HG02798 (cell line): ENCODE data around the gene MAPK7.
"Not testable (repeated sequence)": the region's sequence is repeated elsewhere in the genome, so short reads cannot be mapped to it uniquely, and the experiment has no call there.

ENCODE experiments used
- ATAC-seq: cut with Tn5 transposase; IDR thresholded peaks from one replicate; pipeline ENCODE4 v1.9.1; 2021; ENCODE audit warnings: mild to moderate bottlenecking; ENCODE audit not compliant: unreplicated experiment, poor library complexity

MAPK7 gene

DNA sequence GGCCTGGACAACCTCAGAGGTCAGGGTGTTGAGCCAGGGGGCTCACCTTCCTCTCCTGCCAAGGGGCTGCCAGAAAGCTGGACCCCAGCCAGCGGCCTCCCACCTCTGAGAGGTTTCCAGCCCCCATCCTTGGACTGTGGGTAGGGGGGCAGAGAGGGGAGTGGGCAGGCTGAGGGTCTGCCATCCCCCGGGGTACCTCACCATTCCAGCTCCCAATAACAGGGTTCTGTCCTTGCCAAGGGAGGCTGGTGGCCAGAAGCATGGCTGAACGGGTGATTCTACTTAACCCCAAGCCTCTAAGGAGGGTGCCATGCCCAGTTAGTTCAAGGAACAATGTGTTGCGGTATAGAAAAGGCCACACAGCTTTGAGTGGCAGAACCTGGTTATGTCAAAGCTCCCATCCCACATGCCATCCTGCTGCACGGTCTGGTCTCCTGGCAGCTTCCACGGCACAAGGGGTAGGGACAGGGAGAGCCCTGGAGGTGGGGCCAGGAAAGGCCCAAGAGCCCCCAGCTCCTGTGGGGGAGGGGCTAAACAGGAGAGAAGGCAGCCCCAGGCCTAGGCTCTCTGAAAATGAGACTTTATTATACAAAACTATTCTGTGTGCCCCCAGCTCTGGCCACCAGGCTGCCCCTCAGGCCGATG, 35.6 kb upstream of the MAPK7 start:
- ATAC-seq: no peak

DNA sequence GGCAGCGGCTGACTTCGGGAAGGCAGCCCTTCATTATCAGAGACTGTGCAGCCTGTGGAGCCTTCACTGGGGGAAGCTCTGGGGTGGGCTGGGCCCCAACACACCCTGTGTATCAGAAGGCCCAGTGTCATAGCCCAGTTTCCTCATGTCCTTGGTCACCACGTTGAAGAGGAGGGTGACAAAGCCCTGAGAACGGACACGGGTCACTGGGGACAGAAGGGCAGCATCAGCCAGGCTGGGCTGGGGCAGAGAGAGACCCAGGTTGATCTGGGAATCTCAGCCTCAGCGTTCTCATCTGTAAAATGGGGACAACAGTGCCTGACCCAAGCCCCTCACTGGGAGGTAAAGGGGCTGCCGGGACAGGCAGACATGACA, 35.1 kb upstream of the MAPK7 start:
- ATAC-seq: no peak

DNA sequence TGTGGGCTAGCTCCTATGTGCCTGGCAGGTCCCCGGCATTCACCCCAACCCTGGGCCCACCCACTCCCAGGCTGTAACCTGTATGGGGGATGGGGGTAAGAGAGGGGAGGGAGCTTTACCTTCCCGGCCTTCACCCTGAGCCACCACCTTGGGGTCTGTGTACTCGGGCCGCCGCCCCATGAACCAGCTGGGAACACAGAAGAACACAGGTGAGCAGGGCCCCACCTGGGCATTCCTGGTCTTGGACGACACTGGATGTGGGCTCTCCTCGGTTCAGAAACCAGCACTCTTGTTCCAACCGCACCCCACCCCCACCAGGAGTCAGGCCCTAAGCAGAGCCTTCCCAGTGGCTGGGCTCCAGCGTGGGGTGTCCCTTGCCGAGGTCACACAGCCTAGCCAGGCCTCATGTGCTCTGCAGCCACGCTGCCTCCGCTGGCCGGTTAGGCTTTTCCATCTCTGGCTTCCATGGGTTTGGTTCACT, 34.6 kb upstream of the MAPK7 start:
- ATAC-seq: no peak

DNA sequence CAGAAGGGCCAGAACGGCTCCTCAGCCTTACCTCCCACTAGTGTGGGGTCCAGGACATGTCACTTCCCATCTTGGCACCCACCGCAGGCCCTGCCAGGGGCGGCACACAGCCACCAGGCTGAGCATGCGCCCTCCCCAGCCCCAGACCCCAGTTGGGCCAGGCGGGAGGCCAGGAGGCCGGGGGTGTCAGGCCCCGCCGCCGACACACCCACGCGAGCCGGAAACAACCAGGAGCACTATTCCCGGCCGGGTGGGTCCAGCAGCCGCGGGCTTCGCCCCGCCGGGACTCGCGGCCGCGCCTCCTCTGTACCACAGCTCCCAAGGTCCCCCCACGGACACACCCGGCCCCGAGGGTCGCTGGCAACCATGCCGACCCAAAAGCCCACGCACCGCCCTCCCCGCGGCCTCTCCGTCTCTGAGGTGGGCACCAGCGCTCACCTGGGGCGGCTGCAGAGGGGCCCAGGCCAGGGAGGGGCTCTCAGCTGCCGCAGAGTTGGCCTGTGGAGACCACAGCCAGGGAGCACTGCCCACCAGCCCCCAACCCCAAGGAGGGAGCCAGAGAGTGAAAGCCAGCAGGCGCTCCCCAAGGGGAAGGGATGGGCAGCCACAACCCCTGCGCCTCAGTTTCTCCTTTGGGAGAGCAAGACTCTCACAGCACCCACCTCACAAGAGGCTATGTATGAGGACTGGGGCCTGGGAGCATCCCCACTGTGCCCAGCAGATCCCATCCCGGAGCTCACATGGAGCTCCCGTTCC, 33.8 kb upstream of the MAPK7 start:
- no peak for ATAC-seq

DNA sequence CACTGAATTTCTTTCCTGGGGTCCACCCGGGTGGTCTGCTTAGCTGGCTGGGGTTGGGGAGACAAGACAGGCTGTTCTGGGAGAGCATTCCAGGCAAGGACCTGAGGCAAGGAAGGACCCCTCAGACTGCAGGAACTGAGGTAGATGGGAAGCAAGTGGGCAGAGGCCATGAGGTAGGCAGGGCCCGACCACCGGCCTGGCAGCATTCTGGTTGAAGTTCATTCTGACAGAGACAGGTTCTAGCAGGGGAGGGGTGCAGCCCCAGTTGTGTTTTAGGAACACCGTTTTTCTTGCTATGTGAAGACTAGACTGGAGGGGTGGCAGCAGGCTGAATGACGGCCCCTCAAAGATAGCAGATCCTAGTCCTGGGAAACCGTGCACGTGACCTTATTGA, 33.2 kb upstream of the MAPK7 start:
- no peak for ATAC-seq

DNA sequence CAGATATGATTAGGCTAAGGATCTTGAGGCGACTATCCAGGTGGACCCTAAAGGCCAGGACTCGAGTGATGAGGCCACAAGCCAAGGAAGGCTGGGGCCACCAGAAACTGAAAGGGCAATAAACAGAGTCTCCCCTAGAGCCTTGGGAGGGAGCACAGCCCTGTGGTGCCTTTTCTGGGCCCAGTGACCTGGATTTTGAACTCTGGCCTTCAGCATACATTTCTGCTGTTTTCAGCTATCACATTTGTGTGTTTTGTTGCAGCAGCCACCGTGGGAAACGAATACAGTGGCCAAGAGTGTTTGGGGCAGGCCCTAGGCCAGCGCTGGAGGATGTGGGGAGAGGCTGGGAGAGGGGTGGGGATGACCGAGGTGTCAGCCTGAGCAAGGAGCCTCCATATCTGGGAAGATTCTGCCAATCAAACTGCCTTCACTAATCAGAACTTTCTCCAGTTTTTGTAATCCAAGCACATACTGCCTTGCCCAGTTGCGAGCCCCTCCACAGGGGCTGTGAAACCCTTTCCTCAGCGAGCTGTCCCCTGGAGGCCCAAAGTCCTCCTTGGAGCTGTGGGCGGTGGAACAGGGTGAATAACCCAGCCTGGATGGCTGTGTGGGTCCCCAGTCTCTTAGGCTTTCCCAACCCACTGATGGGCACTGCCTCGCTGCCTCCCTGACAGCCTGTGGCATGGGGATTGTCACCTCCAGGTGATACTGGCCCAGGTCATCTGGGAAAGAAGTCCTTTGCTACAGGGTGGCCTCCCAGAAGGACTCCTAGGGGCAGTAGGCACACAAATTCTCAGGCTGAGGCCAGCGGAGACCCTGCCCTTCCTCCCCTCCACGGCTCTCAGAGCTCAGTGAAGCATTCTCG, 32.6 kb upstream of the MAPK7 start:
- ATAC-seq: no peak

DNA sequence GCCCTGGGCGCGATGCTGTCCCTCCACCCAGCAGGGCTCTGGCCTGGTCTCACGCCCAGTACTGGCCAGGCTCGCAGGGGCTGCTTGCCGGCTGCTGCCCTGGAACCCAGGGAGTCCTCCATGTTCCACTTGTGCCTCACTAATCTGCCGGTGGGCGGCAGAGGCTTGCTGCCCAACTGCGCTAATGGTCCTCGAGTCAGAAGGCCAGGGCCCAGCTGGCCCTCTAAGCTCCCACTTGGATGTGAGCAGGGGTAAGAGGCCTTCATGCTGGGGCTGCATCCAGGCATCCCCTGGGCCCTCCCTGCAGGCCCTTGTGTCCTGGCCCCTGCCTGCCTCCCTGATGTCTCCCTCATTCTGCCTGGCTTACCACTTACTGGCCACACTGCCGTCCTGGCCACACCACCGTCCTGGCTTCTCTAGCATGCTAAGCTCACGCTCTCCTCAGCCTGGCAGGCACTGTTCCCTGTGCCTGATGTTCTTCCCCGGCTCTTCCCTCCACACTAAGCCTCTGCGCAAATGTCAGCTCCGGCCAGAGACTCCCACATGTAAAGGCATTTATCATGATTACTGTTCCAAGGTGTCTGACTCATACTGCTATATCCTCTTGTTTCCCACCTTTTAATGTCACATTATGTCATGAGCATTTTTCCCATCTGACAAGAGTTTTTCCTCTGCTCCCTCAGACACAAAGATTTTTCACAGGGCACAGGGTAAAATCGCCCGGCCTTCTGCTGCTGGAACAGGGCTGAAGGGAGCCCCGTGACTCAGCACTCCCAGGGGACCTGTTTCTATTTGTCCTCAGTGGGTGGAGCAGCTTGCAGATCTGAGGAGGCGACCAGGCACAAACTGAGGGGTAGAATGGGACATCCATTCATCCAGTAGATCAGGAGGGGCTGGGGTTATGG, 31.7 kb upstream of the MAPK7 start:
- no peak for ATAC-seq

DNA sequence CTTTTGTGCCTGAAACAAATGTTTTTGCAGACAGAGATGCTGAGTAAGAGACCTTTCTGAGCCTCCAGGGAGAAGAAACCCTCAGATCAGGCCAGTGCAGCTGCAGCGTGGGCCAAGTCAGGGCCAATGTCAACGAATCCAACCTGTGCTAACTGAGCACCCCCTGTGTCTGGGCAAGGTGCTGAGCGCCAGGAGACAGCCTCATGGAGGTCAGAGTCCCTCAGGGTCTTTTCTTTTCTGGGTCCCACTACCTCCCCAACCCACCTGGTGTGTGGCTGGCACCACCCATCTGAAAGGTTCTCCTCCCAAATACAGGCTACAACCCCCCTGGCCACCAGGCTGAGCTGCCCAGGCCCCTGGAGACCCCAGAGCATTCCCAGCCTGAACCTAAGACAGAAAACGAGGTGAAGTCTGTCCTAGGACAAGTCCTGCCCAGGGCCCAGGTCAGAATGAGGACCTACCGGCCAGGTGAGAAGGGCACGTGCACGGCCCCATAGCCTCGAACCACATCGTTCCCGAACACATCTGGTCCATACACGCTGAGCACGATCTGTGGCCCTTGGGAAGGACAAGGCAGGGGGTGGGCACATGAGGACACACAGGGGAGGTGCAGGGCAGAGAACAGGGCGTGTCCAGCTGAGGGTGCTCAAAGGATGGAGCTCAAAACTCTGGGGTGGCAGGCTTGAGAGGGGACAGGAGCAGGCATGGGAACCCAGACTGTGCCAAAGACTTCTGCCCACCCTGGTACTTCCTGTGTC, 30.8 kb upstream of the MAPK7 start:
- no peak for ATAC-seq

DNA sequence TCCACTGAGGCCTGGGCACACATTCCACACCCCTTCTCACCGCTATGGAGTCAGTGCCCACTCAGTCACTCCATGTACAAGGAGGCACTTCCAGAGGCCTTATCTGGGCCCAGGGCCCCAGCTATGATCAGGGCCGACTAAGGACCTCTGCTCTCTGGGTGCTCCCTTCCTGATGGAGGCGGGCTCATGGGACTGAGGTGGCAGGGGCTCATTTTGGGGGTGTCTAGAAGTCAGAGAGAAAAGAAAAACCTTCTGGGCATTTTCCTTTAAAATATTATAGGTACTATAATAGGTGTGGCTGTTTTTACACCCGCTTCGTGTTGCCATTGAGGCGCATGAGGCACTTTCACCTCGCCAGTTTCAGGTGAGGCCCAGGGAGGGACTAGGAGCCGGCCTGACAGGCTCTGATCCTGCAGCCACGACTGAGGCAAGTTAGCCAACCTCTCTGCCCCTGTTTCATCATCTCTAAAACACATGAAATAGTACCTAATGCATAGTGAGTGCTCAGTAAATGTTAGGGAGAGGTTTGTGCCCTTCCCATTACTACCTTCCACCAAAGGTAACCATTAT, 30.1 kb upstream of the MAPK7 start:
- ATAC-seq: no peak

DNA sequence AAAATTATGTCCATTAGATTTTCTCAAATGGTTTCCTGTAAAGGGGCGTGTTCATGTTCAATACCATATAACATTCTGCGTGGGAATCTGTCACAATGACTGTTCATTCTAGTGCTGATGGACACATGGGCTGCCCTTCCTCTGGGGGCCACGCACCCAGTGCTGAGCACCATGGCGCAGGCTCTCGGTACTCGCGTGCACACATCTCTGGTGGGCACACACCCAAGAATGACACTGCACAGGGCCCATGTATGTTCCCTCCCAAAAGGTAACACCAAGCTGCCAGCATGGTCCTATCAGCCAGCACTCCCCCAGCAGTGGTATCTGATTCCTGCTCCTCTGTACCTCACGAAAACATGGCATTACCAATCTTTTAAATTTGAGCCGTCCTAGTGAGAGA, 29.5 kb upstream of the MAPK7 start:
- no peak for ATAC-seq

DNA sequence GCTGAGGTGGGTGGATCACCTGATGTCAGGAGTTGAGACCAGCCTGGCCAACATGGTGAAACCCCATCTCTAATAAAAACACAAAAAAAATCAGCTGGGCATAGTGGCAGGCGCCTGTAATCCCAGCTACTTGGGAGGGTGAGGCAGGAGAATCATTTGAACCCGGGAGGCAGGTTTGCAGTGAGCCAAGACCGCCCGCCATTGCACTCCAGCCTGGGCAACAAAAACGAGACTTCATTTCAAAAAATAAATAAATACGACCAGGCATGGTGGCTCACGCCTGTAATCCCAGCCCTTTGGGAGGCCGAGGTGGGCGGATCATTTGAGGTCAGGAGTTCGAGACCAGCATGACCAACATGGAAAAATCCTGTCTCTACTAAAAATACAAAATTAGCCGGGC, 24.9 kb upstream of the MAPK7 start:
- ATAC-seq: not testable (repeated sequence)

DNA sequence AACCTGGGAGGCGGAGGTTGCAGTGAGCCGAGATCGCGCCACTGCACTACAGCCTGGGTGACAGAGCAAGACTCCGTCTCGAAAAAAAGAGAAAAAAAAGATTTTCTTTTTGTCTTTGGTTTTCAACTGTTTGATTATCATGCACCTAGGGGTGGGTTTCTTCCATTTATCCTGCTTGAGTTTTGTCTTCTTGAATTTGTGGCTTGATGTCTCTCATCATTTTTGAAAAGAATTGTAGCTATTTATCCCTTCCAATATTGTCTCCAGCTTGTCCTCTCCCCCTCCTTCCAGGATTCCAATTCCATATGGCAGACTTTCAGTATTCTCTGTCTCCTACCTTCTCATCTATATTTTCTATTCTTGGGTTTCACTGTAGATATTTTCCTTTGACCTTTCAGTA, 23.6 kb upstream of the MAPK7 start:
- no peak for ATAC-seq

DNA sequence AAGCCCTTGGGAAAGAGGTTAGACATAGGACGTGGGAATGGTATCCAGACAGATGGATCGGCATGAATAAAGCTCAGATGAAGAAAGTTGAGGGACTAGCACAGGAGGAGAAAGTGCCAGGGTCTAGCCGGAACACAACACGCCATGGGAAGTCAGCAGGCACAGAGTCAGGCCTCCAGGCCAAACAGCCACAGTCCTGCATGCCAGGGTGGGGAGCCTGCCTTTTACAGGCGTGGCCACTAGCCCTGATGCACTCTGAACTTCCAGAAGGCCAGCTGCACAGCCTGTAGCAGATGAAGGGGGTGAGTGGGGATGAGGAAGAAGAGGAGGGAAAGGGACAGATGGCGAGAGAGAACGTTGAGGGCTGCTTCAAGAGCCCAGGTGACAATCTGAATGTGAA, 20.9 kb upstream of the MAPK7 start:
- ATAC-seq: no peak

DNA sequence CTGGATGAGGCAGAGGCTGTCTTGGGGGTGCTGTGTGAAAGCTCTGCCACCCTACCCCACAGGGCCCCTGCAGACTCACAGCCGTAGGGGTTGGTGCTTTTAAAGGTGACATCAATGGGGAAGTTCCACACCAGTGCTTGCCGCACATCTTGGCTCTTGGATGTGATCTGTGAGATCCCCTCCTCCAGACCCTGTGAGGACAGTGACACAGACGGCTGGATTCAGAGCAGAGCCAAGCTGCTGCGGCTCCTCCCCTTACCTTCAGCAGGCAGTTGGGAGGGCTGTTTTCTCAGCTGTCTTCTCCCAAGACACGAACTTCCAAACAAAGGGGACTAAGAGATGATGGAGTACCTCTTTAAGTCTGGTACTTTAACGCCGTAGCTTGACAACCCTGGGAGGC, 20.5 kb upstream of the MAPK7 start:
- no peak for ATAC-seq

DNA sequence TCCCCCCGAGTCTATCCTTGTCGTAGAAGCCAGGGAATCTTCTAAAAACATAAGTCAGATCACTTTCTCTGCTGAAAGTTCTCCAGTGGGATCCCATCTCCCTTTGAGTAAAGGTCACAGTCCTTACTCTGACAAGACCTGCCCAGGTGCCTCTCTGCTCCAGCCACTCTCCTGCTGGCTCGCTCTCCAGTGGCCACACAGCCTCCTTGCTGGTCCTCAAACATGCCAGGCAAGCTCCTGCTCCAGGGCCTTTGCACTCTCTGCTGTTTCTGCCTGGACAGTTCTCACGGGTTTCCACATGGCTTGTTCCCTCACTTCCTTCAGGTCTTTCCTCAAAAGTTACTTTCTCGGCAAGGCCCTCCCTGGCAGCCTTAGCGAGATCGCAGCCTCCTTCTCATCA, 19.1 kb upstream of the MAPK7 start:
- no peak for ATAC-seq

DNA sequence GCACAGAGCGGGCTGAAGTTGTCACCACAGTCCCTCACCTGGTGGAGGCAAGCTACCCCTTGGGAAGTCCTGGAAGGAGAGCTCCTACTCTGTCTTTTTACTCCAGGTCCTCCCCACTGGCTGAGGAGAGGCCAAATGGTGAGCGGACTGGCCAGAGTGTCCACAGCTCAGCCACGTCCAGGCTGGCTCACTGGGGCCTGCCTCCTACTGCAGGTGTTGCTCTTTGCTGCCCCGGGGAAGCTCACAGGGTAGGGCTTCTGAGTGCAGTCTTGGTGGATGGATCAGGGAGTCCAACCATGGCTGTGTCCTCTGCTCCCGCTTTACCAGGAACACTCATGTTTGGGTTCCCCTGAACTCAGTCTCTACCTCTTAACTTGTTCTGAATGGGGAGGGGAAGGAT, 18.4 kb upstream of the MAPK7 start:
- ATAC-seq: no peak

DNA sequence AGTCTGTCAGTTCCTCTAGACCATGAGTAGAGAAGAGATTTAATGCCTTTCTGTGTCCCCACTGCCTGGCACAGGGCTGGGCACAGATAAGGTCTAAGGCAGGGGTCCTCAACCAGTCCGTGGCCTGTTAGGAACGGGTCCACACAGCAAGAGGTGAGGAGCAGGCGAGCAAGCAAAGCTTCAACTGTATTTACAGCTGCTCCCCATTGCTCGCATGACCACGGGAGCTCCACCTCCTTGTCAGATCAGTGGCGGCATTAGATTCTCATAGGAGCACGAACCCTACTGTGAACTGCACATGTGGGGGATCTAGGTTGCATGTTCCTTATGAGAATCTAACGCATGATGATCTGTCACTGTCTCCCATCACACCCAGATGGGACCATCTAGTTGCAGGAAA, 17.5 kb upstream of the MAPK7 start:
- ATAC-seq: no peak

DNA sequence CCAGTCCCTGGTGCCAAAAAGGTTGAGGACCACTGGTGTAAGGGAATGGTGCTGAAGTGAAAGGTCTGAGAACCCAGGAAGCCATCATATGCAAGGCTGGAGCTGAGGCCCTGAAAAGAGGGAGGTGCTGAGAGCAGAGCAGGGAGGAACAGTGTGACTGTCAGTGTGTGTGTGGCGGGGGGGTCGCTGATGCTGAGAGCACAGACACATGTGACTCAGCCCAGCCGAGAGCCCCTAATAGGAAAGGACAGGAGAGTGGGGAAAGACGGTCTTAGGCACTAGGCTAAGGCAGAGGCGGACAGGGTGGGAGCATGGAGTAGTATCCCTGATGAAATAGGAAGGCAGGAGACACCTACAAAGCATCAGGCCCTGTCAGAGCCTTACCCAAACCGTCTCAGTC, 17.0 kb upstream of the MAPK7 start:
- ATAC-seq: no peak

DNA sequence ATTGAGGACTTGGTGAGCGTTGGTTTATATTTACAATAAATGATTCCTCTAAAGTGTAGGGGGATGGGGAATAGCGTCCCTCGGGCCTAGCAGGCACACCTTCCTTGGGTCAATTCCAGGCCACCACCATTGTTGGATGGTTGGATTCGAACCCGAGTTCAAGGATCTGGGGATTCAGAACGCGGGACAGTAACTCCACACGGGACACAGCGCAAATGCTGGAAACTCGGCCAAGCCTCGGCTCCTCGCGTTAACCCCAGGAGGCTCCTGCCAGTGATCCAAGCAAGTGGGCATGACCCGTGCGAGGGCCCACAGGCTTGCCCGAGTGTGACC, 16.4 kb upstream of the MAPK7 start:
- ATAC-seq: no peak
